Caki2 (cell line): ENCODE results near the gene PTPRN2. TPM values are rescaled to one million over a fixed set of nuclear protein-coding genes. Genes with fewer than 3 reads are reported as not detected.
"Not testable (repeated sequence)": the region's sequence is repeated elsewhere in the genome, so short reads cannot be mapped to it uniquely, and the experiment has no call there.

Experiments used
- DNase-seq: peaks from one replicate; pipeline ENCODE4 v3.0.0-alpha.2; 2015; ENCODE audit warnings: low read depth
- in situ Hi-C: cut with HindIII; loops from 2 replicates; pipeline ENCODE4 v1.10.0; 2016; ENCODE audit warnings: low sequenced_read_pairs, low pct_unique_long_range_greater_than_20kb, mixed read lengths
- total RNA-seq: library from RNA; depleted of rRNA; stranded (reverse); fragments of >200 nt; shearing (Covaris generic); gene quantifications from 2 replicates; pipeline ENCODE4 v1.2.3, GENCODE V29; 2014; ENCODE audit warnings: low replicate concordance

Gene PTPRN2
- total RNA-seq, 1 experiment from 2014 or later = 0.88 TPM

GRCh38 chr7:158362912-158363905 lies 224.4 kb downstream of the PTPRN2 start:
- no peak for DNase-seq
- in situ Hi-C loops = no loop called here

GRCh38 chr7:158362001-158362400 lies 225.6 kb downstream of the PTPRN2 start:
- DNase-seq = no peak
- in situ Hi-C loops = no loop called here

GRCh38 chr7:158361326-158361946 lies 226.2 kb downstream of the PTPRN2 start:
- in situ Hi-C loops = no loop called here
- no peak for DNase-seq

GRCh38 chr7:158358926-158359645 lies 228.5 kb downstream of the PTPRN2 start:
- in situ Hi-C loops = no loop called here
- DNase-seq = no peak

- in situ Hi-C loops = no loop called here
- no peak for DNase-seq
Observed at GRCh38 chr7:158357898-158358821, 229.5 kb downstream of the PTPRN2 start.

- in situ Hi-C loops = no loop called here
- DNase-seq = no peak
Observed at GRCh38 chr7:158357106-158357897, 230.3 kb downstream of the PTPRN2 start.

GRCh38 chr7:158356454-158356853 lies 231.2 kb downstream of the PTPRN2 start:
- no peak for DNase-seq
- in situ Hi-C loops = no loop called here

- no peak for DNase-seq
- in situ Hi-C loops = no loop called here
Observed at GRCh38 chr7:158355456-158356065, 232.1 kb downstream of the PTPRN2 start.

- in situ Hi-C loops = no loop called here
- no peak for DNase-seq
Observed at GRCh38 chr7:158354861-158355260, 232.8 kb downstream of the PTPRN2 start.

GRCh38 chr7:158353606-158354570 lies 233.7 kb downstream of the PTPRN2 start:
- no peak for DNase-seq
- in situ Hi-C loops = no loop called here

GRCh38 chr7:158351899-158352729 lies 235.5 kb downstream of the PTPRN2 start:
- in situ Hi-C loops, DNase-seq: not testable (repeated sequence)

- DNase-seq = no peak
- in situ Hi-C loops = no loop called here
Observed at GRCh38 chr7:158351481-158351880, 236.1 kb downstream of the PTPRN2 start.

GRCh38 chr7:158351051-158351450 lies 236.6 kb downstream of the PTPRN2 start:
- no peak for DNase-seq
- in situ Hi-C loops = no loop called here

GRCh38 chr7:158350166-158350900 lies 237.3 kb downstream of the PTPRN2 start:
- in situ Hi-C loops = no loop called here
- no peak for DNase-seq
